NT2/D1 (cell line): ENCODE data around the gene ASGR1.

Experiments
- YY1 ChIP-seq: IDR thresholded peaks from 2 replicates; pipeline ENCODE4 v1.6.1; 2011; ENCODE audit not compliant: insufficient read length, insufficient read depth
- ZNF274 ChIP-seq: IDR thresholded peaks from 2 replicates; pipeline ENCODE4 v1.6.1; 2011; ENCODE audit warnings: mild to moderate bottlenecking, low read depth, low read length

DNA sequence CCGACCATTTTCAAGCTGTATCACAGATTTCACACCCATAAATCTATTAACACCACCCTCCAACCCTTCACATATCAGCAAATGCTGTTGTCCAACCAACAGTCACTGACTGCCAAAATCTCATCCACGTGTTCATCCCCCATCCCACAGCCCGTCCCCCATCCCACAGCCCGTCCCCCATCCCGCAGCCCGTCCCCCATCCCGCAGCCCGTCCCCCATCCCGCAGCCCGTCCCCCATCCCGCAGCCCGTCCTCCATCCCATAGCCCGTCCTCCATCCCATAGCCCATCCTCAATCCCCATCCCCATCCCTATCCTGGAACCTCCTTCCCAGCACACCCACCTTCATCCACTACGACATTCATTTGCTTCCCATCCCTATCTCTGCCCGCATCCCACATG, 26.4 kb upstream of the ASGR1 start:
- TF ChIP-seq YY1: no peak
- no peak for TF ChIP-seq ZNF274
